H1 (cell line): ENCODE data around the gene SLC13A3. TPM values are rescaled to one million over a fixed set of nuclear protein-coding genes. Genes with fewer than 3 reads are reported as not detected.

Source experiments
- BCL11A ChIP-seq, 2 experiments: IDR thresholded peaks; one replicate each; pipeline ENCODE4 v1.6.1; 2011; ENCODE audit warnings: low read depth in 2 of 2, low read length in 2 of 2, mild to moderate bottlenecking in 2 of 2
- RFX5 ChIP-seq: IDR thresholded peaks from 2 replicates; pipeline ENCODE4 v1.6.1; 2011; ENCODE audit warnings: low read depth, low read length, improper control_type of control experiment, borderline replicate concordance
- polyA plus RNA-seq, 7 experiments: library from polyadenylated mRNA; depleted of rRNA in 3 of 7; stranded (reverse) in 5 of 7; unstranded in 2 of 7; fragments of >200 nt in 5 of 7; fragments of 200-250 nt in 2 of 7; gene quantifications; 1 replicate in 5 of 7; 2 replicates in 1 of 7; 4 replicates in 1 of 7; pipeline versions ENCODE4 v1.2.1 to v1.2.3, GENCODE V29; 2011 to 2013; ENCODE audit warnings: missing spikeins in 2 of 7, mixed read lengths in 2 of 7
- total RNA-seq: library from RNA; stranded (reverse); fragmentation: NEBNext Ultra II Directional; extraction: Animal tissue kit (Norgen Biotek cat#: 25700); gene quantifications from 2 replicates; pipeline ENCODE4 v1.2.1, GENCODE V29; 2021
- TF ChIP-seq, protein P1 (sequence below): IDR thresholded peaks from 2 replicates; pipeline ENCODE4 v1.6.1; 2012; ENCODE audit warnings: low read length, inconsistent platforms
- TF ChIP-seq, protein P2 (sequence below): IDR thresholded peaks from 2 replicates; pipeline ENCODE4 v1.6.1; 2012; ENCODE audit warnings: inconsistent platforms

The SLC13A3 gene
- total and polyA plus RNA-seq, 2 of the 8 experiments (the other 6 are each of a cell fraction or from before 2014, with no cell fraction given): 9.4 to 12.6 TPM

DNA sequence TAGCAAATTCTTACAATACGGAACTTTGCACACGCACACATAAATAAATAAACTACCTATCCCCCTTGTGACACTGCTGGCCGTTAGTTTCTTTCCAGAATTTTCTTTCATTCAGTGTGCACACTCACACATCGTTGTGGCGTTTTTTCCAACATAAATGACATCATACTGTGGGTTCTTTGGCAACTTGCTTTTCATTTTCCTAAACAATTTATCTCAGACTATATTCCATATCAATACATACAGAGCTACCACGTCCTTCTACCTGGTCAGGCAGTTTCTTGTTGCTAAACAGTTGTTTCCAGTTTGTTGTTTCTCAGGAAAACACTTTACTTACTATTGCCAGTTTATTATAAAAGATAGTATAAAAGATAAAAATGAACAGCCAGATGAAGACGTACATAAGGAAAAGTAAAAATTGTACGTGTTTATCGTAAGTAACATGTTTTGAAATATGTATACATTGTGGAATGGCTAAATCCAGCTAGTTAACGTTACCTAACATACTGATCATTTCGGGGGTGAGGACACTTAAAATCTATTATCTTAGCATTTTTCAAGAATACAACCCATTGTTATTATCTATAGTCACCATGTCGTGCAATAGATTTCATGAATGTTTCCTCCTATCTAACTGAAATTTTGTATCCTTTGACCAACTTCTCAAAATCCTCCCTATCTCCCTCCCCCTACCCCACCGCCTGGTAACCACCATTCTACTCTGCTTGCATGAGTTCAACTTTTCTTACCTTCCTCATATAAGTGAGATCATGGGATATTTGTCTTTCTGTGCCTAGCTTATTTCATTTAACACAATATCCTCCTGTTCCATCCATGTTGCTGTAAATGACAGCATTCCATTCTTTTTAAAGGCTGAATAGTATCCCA lies 39.2 kb upstream of the SLC13A3 start (continued):
- TF ChIP-seq BCL11A (IDR thresholded peaks at IDR 0.05; ENCODE audit: low read depth in 2 of 2, low read length in 2 of 2) (no peak), RFX5 (no peak)
- TF ChIP-seq, protein P1, sequence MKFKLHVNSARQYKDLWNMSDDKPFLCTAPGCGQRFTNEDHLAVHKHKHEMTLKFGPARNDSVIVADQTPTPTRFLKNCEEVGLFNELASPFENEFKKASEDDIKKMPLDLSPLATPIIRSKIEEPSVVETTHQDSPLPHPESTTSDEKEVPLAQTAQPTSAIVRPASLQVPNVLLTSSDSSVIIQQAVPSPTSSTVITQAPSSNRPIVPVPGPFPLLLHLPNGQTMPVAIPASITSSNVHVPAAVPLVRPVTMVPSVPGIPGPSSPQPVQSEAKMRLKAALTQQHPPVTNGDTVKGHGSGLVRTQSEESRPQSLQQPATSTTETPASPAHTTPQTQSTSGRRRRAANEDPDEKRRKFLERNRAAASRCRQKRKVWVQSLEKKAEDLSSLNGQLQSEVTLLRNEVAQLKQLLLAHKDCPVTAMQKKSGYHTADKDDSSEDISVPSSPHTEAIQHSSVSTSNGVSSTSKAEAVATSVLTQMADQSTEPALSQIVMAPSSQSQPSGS: no peak
- TF ChIP-seq, protein P2, sequence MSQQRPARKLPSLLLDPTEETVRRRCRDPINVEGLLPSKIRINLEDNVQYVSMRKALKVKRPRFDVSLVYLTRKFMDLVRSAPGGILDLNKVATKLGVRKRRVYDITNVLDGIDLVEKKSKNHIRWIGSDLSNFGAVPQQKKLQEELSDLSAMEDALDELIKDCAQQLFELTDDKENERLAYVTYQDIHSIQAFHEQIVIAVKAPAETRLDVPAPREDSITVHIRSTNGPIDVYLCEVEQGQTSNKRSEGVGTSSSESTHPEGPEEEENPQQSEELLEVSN: no peak
